SK-N-SH (cell line): Measurements from ENCODE around the gene TEX101.

Experiments
- CTCF ChIP-seq: fragments of 200-600 bp; sonication (generic); IDR thresholded peaks from 2 replicates; pipeline ENCODE4 v1.6.1; 2017; ENCODE audit warnings: antibody characterized with exemption, mild to moderate bottlenecking, moderate library complexity
- EP300 ChIP-seq, 2 experiments: IDR thresholded peaks; 2 replicates each; pipeline versions ENCODE4 v1.4.0 to v1.6.1; 2012; ENCODE audit warnings: borderline replicate concordance in 1 of 2, low read depth in 1 of 2, low read length in 1 of 2
- GATA2 ChIP-seq: sonication (generic); formaldehyde crosslinking; IDR thresholded peaks from 2 replicates; pipeline ENCODE4 v1.5.0; 2020; ENCODE audit warnings: mild to moderate bottlenecking, missing genetic modification reagents
- JUND ChIP-seq: IDR thresholded peaks from 2 replicates; pipeline ENCODE4 v1.4.0; 2012
- MXI1 ChIP-seq: IDR thresholded peaks from 2 replicates; pipeline ENCODE4 v1.6.1; 2012; ENCODE audit warnings: mild to moderate bottlenecking, low read depth, low read length, improper control_type of control experiment
- NFIC ChIP-seq: IDR thresholded peaks from 2 replicates; pipeline ENCODE4 v1.4.0; 2012; ENCODE audit warnings: borderline replicate concordance
- PBX3 ChIP-seq: IDR thresholded peaks from 2 replicates; pipeline ENCODE4; 2012
- POLR2AphosphoS5 ChIP-seq: IDR thresholded peaks from 2 replicates; pipeline ENCODE4 v1.6.1; 2012; ENCODE audit warnings: low read depth, low read length
- RCOR1 ChIP-seq: fragments of 150-350 bp; IDR thresholded peaks from 2 replicates; pipeline ENCODE4 v1.6.1; 2017; ENCODE audit warnings: antibody characterized with exemption, low read length
- YY1 ChIP-seq: IDR thresholded peaks from 2 replicates; pipeline ENCODE4 v1.4.0; 2012; ENCODE audit warnings: low read depth, mild to moderate bottlenecking
- ZBTB33 ChIP-seq: IDR thresholded peaks from 2 replicates; pipeline ENCODE4 v1.4.0; 2012; ENCODE audit warnings: low read depth, borderline replicate concordance

- TF ChIP-seq GATA2 (CRISPR knock-in tag) = no peak
- no peak for TF ChIP-seq CTCF
- TF ChIP-seq JUND = no peak
- no peak for TF ChIP-seq YY1
- no peak for TF ChIP-seq PBX3
- no peak for TF ChIP-seq POLR2AphosphoS5
- TF ChIP-seq NFIC = no peak
- TF ChIP-seq EP300 (IDR thresholded peaks at IDR 0.05; ENCODE audit: borderline replicate concordance in 1 of 2, low read depth in 1 of 2, low read length in 1 of 2) = no peak
- TF ChIP-seq RCOR1 = no peak
- no peak for TF ChIP-seq MXI1
- no peak for TF ChIP-seq ZBTB33
Measured at GRCh38 chr19:43465468-43466120, 50.9 kb downstream of the TEX101 start, which contains the start of gene LYPD3.
